ENCODE measurements around the gene KCTD6.

DNA sequence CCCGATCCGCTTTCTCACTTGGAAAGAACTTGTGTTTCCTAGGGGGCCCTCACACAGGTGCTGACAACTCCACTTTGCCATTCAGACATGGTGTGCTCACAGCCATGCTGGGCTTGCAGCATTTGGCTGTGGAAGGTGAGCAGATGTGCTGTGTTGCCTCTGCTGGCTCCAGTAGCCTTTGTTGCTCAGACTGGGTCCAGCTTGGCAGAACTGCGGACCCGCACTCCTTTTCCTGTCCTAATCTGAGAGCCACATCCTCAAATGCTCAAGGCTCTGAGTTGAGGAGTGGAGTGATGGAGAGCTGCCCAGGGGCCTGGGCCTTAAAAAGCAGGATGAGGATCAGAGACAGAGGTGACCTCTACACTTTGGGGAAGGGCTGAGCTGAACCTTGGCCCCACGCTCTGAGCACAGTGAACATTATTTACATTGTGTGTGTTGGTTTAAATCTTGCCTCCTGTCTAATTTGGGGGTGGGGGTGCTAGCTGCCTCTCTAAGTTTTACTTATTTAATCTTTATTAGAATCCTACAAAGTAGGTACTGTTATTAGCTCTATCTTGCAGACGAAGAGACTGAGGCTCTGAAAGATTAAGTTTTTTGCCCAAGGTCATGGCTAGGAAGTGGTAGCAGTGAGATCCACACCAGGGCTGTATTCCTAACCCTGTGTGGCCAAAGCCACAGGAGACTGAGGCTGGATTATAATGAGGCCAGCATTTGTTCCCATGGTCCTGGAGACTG lies 27.9 kb downstream of the KCTD6 start:
- TF ChIP-seq CTCF (IDR thresholded peaks at IDR 0.05) (no peak), POLR2A (IDR thresholded peaks at IDR 0.05) (no peak)

All from Peyer's patch (tissue), 4 donors.